ENCODE results near the gene CALML4. TPM values are rescaled to one million over a fixed set of nuclear protein-coding genes. Genes with fewer than 3 reads are reported as not detected.
"Not testable (repeated sequence)": the region's sequence is repeated elsewhere in the genome, so short reads cannot be mapped to it uniquely, and the experiment has no call there.

CALML4 gene
- total RNA-seq, 3 donors from 2014 or later: 5.3 to 7.9 (median 6.0) TPM

GRCh38 chr15:68214838-68215254, 9.7 kb upstream of the CALML4 start:
- TF ChIP-seq POLR2AphosphoS5 (IDR thresholded peaks at IDR 0.05): no peak
- TF ChIP-seq, protein P1, sequence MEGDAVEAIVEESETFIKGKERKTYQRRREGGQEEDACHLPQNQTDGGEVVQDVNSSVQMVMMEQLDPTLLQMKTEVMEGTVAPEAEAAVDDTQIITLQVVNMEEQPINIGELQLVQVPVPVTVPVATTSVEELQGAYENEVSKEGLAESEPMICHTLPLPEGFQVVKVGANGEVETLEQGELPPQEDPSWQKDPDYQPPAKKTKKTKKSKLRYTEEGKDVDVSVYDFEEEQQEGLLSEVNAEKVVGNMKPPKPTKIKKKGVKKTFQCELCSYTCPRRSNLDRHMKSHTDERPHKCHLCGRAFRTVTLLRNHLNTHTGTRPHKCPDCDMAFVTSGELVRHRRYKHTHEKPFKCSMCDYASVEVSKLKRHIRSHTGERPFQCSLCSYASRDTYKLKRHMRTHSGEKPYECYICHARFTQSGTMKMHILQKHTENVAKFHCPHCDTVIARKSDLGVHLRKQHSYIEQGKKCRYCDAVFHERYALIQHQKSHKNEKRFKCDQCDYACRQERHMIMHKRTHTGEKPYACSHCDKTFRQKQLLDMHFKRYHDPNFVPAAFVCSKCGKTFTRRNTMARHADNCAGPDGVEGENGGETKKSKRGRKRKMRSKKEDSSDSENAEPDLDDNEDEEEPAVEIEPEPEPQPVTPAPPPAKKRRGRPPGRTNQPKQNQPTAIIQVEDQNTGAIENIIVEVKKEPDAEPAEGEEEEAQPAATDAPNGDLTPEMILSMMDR (IDR thresholded peaks at IDR 0.05): no peak
- TF ChIP-seq POLR2A (IDR thresholded peaks at IDR 0.05): no peak
- no peak for DNase-seq (ENCODE audit: low spot score in 2 of 2)
- Histone ChIP-seq H3K27me3 (no peaks in the 10 kb centered on the region), H3K4me1 (no peaks in the 10 kb centered on the region), H3K9me3 (no peaks in the 10 kb centered on the region), H3K36me3 (no peaks in the 10 kb centered on the region), H3K4me3 (no peak overlapping the region), H3K27ac (no peak overlapping the region)
- intact Hi-C loops (cut with DNase I; ENCODE audit: low total_unique reads): no loop called here

- no peaks in the 10 kb centered on the region for H3K4me1 ChIP-seq
- H3K9me3 ChIP-seq: no peaks in the 10 kb centered on the region
- TF ChIP-seq POLR2AphosphoS5 (IDR thresholded peaks at IDR 0.05): no peak
- no peak for TF ChIP-seq POLR2A (IDR thresholded peaks at IDR 0.05)
- TF ChIP-seq, protein P1 (IDR thresholded peaks at IDR 0.05): no peak
- intact Hi-C loops (cut with DNase I; ENCODE audit: low total_unique reads): no loop called here
- no peaks in the 10 kb centered on the region for H3K27me3 ChIP-seq
- DNase-seq (ENCODE audit: low spot score in 2 of 2): no peak
- H3K27ac ChIP-seq: no peak overlapping the region
- H3K36me3 ChIP-seq: no peaks in the 10 kb centered on the region
- no peak overlapping the region for H3K4me3 ChIP-seq
Observed at GRCh38 chr15:68213991-68214837, 9.1 kb upstream of the CALML4 start.

GRCh38 chr15:68213491-68213845, 8.3 kb upstream of the CALML4 start:
- H3K27ac ChIP-seq; H3K4me3 ChIP-seq; H3K9me3 ChIP-seq; H3K36me3 ChIP-seq; intact Hi-C loops (cut with DNase I; ENCODE audit: low total_unique reads); H3K4me1 ChIP-seq; H3K27me3 ChIP-seq; DNase-seq (ENCODE audit: low spot score in 2 of 2): not testable (repeated sequence)

DNA sequence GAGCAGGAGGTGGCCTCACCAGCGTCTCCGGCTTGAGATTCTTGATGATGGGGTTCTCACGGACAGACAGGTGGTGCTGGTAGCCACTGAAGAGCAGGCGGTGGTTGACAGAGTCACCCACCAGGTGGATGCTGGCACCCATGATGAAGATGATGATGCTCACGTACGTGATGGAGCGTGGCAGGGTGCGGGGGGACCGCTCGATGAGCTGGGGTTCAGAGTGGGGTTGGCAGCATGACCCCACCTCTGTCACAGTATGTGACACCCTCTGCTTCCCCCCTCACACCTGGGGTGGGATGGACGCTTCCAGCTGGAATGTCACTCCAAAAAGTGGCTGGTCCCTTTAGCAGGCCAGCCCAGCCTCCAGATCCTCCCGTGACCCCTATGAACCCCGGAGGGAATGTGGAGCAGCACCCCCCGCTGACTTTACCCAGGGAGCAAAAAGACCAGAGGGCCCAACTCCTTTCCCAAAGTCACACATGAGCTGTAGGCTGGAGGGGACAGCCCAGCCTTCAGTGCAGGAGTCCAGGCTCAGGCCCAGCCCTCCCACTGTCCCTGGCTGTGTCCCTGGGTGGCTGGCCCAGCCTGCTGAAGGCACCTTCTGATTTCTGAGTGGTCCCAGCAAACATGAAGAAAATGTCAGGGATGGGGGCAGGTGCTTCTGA, 6.7 kb upstream of the CALML4 start:
- Histone ChIP-seq H3K9me3 (no peaks in the 10 kb centered on the region), H3K27ac (no peak overlapping the region), H3K4me1 (no peaks in the 10 kb centered on the region), H3K36me3 (no peaks in the 10 kb centered on the region), H3K27me3 (no peaks in the 10 kb centered on the region), H3K4me3 (no peak overlapping the region)
- no peak for TF ChIP-seq POLR2A (IDR thresholded peaks at IDR 0.05)
- no peak for TF ChIP-seq POLR2AphosphoS5 (IDR thresholded peaks at IDR 0.05)
- TF ChIP-seq, protein P1 (IDR thresholded peaks at IDR 0.05): no peak
- peak in 1 of 2 donors; percentile 47 for DNase-seq (ENCODE audit: low spot score in 2 of 2)
- intact Hi-C loops (cut with DNase I; ENCODE audit: low total_unique reads): no loop called here

- no peaks in the 10 kb centered on the region for H3K27me3 ChIP-seq
- peak overlapping the region in 1 of 3 donors; percentile 44 for H3K4me3 ChIP-seq
- H3K9me3 ChIP-seq: no peaks in the 10 kb centered on the region
- peak overlapping the region in 1 of 2 donors; percentile 21 for H3K27ac ChIP-seq
- DNase-seq (ENCODE audit: low spot score in 2 of 2): peak in 1 of 2 donors; percentile 61
- no peaks in the 10 kb centered on the region for H3K4me1 ChIP-seq
- intact Hi-C loops (cut with DNase I; ENCODE audit: low total_unique reads): no loop called here
- TF ChIP-seq, protein P1 (IDR thresholded peaks at IDR 0.05): peak; percentile 63 to 74 (median 71)
- no peak for TF ChIP-seq POLR2AphosphoS5 (IDR thresholded peaks at IDR 0.05)
- no peaks in the 10 kb centered on the region for H3K36me3 ChIP-seq
Observed at GRCh38 chr15:68210821-68211655, 5.9 kb upstream of the CALML4 start.
